OCI-LY1 (cell line): ENCODE results near the gene UBE2K.

Experiments used
- H2AFZ ChIP-seq: fragments of 200-600 bp; sonication (generic), shearing (Covaris generic); 2 replicates; pipeline ENCODE4 v1.6.0; 2014; ENCODE audit warnings: antibody characterized with exemption, mild to moderate bottlenecking, low read length
- H3F3A ChIP-seq: fragments of 200-600 bp; sonication (generic), shearing (Covaris generic); 2 replicates; pipeline ENCODE4 v1.6.0; 2014; ENCODE audit warnings: mild to moderate bottlenecking, antibody characterized with exemption, low read length, moderate library complexity; ENCODE audit not compliant: insufficient read depth
- H3K27ac ChIP-seq: fragments of 200-600 bp; sonication (generic); 2 replicates; pipeline ENCODE4 v1.5.1; 2014; ENCODE audit warnings: low read length, mixed run types, mild to moderate bottlenecking, low read depth; ENCODE audit not compliant: poor library complexity, severe bottlenecking
- H3K27me3 ChIP-seq: fragments of 200-600 bp; sonication (generic); 2 replicates; pipeline ENCODE4 v1.6.0; 2014; ENCODE audit warnings: antibody characterized with exemption, mild to moderate bottlenecking, low read length, moderate library complexity; ENCODE audit not compliant: insufficient read depth
- H3K36me3 ChIP-seq: fragments of 200-600 bp; sonication (generic); 2 replicates; pipeline ENCODE4 v1.6.1; 2014; ENCODE audit warnings: mild to moderate bottlenecking, antibody characterized with exemption, low read length, moderate library complexity, mixed read lengths; ENCODE audit not compliant: insufficient read depth
- H3K4me1 ChIP-seq: fragments of 200-600 bp; sonication (generic); 2 replicates; pipeline ENCODE4 v1.5.1; 2014; ENCODE audit warnings: mild to moderate bottlenecking, low read length, moderate library complexity; ENCODE audit not compliant: insufficient read depth, severe bottlenecking
- H3K4me2 ChIP-seq: fragments of 200-600 bp; sonication (generic), shearing (Covaris generic); 2 replicates; pipeline ENCODE4 v1.6.1; 2014; ENCODE audit warnings: low read length
- H3K4me3 ChIP-seq: fragments of 200-600 bp; sonication (generic); 2 replicates; pipeline ENCODE4 v1.5.1; 2014; ENCODE audit warnings: low read length, low read depth, mild to moderate bottlenecking, mixed read lengths; ENCODE audit not compliant: poor library complexity, severe bottlenecking
- H3K79me2 ChIP-seq: fragments of 200-600 bp; shearing (Covaris generic); 2 replicates; pipeline ENCODE4 v1.6.1; 2016; ENCODE audit warnings: mixed run types, low read length, mixed read lengths; ENCODE audit not compliant: insufficient read depth
- H3K9ac ChIP-seq: fragments of 200-600 bp; sonication (generic), shearing (Covaris generic); 2 replicates; pipeline ENCODE4 v1.6.1; 2014; ENCODE audit warnings: mild to moderate bottlenecking, low read length, mixed read lengths
- H3K9me2 ChIP-seq: fragments of 200-600 bp; sonication (generic), shearing (Covaris generic); 2 replicates; pipeline ENCODE4 v1.6.1; 2014; ENCODE audit warnings: low read depth, mild to moderate bottlenecking, low read length, mixed read lengths
- H3K9me3 ChIP-seq: fragments of 200-600 bp; shearing (Covaris generic); 2 replicates; pipeline ENCODE4 v1.6.1; 2014; ENCODE audit warnings: low read length, mixed read lengths
- H4K20me1 ChIP-seq: fragments of 200-600 bp; sonication (generic), shearing (Covaris generic); 2 replicates; pipeline ENCODE4 v1.6.0; 2016; ENCODE audit warnings: mild to moderate bottlenecking, low read length; ENCODE audit not compliant: insufficient read depth
- EZH2 ChIP-seq: fragments of 200-600 bp; sonication (generic), shearing (Covaris generic); IDR thresholded peaks from 2 replicates; pipeline ENCODE4 v1.8.0; 2017; ENCODE audit warnings: borderline replicate concordance, mixed run types, mild to moderate bottlenecking, antibody characterized with exemption, low read length, moderate library complexity, mixed read lengths
- TF ChIP-seq, protein P1 (sequence below): fragments of 200-600 bp; sonication (generic), shearing (Covaris generic); IDR thresholded peaks from 2 replicates; pipeline ENCODE4 v1.5.1; 2017; ENCODE audit warnings: mild to moderate bottlenecking, antibody characterized with exemption, low read length, moderate library complexity, mixed read lengths

The UBE2K gene

DNA sequence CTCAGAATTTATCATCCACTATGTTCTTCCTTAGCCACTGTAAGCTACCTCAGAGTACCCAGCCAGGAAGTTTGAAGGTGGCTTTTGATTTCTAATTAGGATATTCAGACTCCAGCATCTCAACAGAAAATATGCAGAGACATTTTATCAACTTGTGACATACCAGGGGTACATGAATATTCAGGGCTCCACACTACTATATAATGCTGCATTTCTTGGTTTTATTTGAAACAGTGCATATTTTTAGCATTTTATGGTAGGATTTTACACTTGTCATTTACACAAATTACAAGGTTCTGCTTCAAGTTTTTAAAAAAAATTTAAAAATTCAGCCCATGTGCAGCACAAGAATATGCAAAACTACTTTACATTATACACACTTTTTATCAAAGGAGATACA, 124.7 kb downstream of the UBE2K start:
- H3K27ac ChIP-seq = no peak overlapping the region
- no peaks in the 10 kb centered on the region for H3K27me3 ChIP-seq
- H3K36me3 ChIP-seq = peaks cover 38% of the 10 kb centered on the region

DNA sequence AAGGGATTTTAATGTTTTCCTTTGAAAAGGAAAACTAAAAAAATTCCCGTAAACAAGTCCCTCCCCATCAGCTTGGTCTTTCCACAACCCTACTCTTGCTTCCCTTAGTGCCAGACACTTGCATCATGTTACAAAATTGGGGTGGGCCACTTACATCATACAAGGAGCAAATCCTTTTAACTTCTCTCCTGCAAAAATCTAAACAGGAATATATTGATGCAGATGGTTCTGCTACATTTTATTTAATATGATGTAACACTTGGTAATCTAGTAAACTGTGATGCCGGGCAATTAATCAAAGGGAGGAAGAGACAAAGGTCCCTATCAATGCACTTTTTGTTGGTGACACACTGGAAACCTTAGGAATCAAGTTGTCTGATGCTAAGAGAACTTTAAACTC, 125.3 kb downstream of the UBE2K start:
- H2AFZ ChIP-seq = no peak overlapping the region
- no peak overlapping the region for H3K4me3 ChIP-seq
- no peaks in the 10 kb centered on the region for H4K20me1 ChIP-seq
- H3F3A ChIP-seq = no peaks in the 10 kb centered on the region
- no peak overlapping the region for H3K9ac ChIP-seq
- no peak overlapping the region for H3K4me2 ChIP-seq
- H3K79me2 ChIP-seq = no peaks in the 10 kb centered on the region
- no peak overlapping the region for H3K27ac ChIP-seq
- no peaks in the 10 kb centered on the region for H3K27me3 ChIP-seq
- peaks cover 43% of the 10 kb centered on the region for H3K36me3 ChIP-seq
- H3K9me3 ChIP-seq = no peaks in the 10 kb centered on the region
- H3K9me2 ChIP-seq = no peaks in the 10 kb centered on the region
- no peaks in the 10 kb centered on the region for H3K4me1 ChIP-seq
- no peak for TF ChIP-seq EZH2
- TF ChIP-seq, protein P1, sequence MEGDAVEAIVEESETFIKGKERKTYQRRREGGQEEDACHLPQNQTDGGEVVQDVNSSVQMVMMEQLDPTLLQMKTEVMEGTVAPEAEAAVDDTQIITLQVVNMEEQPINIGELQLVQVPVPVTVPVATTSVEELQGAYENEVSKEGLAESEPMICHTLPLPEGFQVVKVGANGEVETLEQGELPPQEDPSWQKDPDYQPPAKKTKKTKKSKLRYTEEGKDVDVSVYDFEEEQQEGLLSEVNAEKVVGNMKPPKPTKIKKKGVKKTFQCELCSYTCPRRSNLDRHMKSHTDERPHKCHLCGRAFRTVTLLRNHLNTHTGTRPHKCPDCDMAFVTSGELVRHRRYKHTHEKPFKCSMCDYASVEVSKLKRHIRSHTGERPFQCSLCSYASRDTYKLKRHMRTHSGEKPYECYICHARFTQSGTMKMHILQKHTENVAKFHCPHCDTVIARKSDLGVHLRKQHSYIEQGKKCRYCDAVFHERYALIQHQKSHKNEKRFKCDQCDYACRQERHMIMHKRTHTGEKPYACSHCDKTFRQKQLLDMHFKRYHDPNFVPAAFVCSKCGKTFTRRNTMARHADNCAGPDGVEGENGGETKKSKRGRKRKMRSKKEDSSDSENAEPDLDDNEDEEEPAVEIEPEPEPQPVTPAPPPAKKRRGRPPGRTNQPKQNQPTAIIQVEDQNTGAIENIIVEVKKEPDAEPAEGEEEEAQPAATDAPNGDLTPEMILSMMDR = no peak

More for the DNA sequence above, 124.7 kb downstream of the UBE2K start:
- no peaks in the 10 kb centered on the region for H3F3A ChIP-seq
- H4K20me1 ChIP-seq = no peaks in the 10 kb centered on the region
- H3K9me2 ChIP-seq = no peaks in the 10 kb centered on the region
- no peak for TF ChIP-seq EZH2
- TF ChIP-seq, protein P1 = no peak
- H3K4me3 ChIP-seq = no peak overlapping the region
- H2AFZ ChIP-seq = no peak overlapping the region
- H3K4me1 ChIP-seq = no peaks in the 10 kb centered on the region
- H3K9ac ChIP-seq = no peak overlapping the region
- H3K79me2 ChIP-seq = no peaks in the 10 kb centered on the region
- H3K4me2 ChIP-seq = no peak overlapping the region
- H3K9me3 ChIP-seq = no peaks in the 10 kb centered on the region

DNA sequence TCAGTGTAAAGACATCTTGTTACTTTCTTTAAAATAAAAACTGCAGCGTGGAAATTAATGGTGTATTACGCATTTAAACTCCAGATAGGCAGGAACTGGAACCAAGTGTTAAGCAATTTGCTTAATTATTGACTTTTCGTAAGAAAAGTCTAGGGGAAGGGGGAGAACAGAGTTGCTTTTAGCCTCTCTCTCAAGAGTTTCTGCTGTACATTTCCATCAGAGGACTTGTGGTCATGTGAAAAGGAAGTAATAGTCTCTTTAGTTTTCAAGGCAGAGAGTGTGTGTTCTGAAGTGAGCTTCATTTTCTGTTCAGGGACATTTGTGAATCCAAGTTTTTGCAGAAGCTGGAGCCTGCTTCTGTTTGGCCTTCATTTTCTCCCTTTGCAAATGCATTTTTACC, 127.2 kb downstream of the UBE2K start:
- Histone ChIP-seq H3K4me3 (no peak overlapping the region), H3F3A (no peaks in the 10 kb centered on the region), H3K9me2 (no peaks in the 10 kb centered on the region), H3K27ac (no peak overlapping the region), H3K9ac (no peak overlapping the region), H3K4me1 (no peaks in the 10 kb centered on the region), H3K27me3 (no peaks in the 10 kb centered on the region), H3K79me2 (no peaks in the 10 kb centered on the region), H3K4me2 (no peak overlapping the region), H3K36me3 (peaks cover 59% of the 10 kb centered on the region), H2AFZ (no peak overlapping the region), H4K20me1 (no peaks in the 10 kb centered on the region), H3K9me3 (no peaks in the 10 kb centered on the region)
- TF ChIP-seq, protein P1 = no peak
- no peak for TF ChIP-seq EZH2
